Smooth muscle cell (in vitro differentiated cells): ENCODE results near the gene ASAP2. TPM values are rescaled to one million over a fixed set of nuclear protein-coding genes. Genes with fewer than 3 reads are reported as not detected.

Experiments used
- DNase-seq: peaks from one replicate; lab custom pipeline; 2025; ENCODE audit not compliant: unreplicated experiment; lab: John Stamatoyannopoulos, UW
- H2AFZ ChIP-seq: fragments of 200-600 bp; sonication (generic); 2 replicates; pipeline ENCODE4 v1.6.0; 2016; ENCODE audit warnings: antibody characterized with exemption, low read depth, mild to moderate bottlenecking
- H3F3A ChIP-seq: fragments of 200-600 bp; sonication (generic); 2 replicates; pipeline ENCODE4 v1.6.0; 2017; ENCODE audit warnings: antibody characterized with exemption, low read depth
- H3K27ac ChIP-seq: fragments of 200-600 bp; sonication (generic); 2 replicates; pipeline ENCODE4 v1.5.1; 2016; ENCODE audit warnings: low read depth, mild to moderate bottlenecking
- H3K27me3 ChIP-seq: fragments of 200-600 bp; sonication (generic); 2 replicates; pipeline ENCODE4 v1.6.1; 2016; ENCODE audit warnings: low read depth, mild to moderate bottlenecking
- H3K36me3 ChIP-seq: fragments of 200-600 bp; sonication (generic); 2 replicates; pipeline ENCODE4 v1.5.1; 2016; ENCODE audit warnings: low read depth
- H3K4me1 ChIP-seq: fragments of 200-600 bp; sonication (generic); 2 replicates; pipeline ENCODE4 v1.5.1; 2016; ENCODE audit warnings: low read depth
- H3K4me2 ChIP-seq: fragments of 200-600 bp; sonication (generic); 2 replicates; pipeline ENCODE4 v1.6.0; 2016; ENCODE audit warnings: mild to moderate bottlenecking
- H3K4me3 ChIP-seq: fragments of 200-600 bp; sonication (generic); 2 replicates; pipeline ENCODE4 v1.5.1; 2016; ENCODE audit warnings: mild to moderate bottlenecking
- H3K79me2 ChIP-seq: fragments of 200-600 bp; sonication (generic); 2 replicates; pipeline ENCODE4 v1.6.0; 2016; ENCODE audit warnings: low read depth, mild to moderate bottlenecking
- H3K9ac ChIP-seq: fragments of 200-600 bp; sonication (generic); 2 replicates; pipeline ENCODE4 v1.6.0; 2016; ENCODE audit warnings: low read depth
- H3K9me3 ChIP-seq: fragments of 200-600 bp; sonication (generic); replicated peaks from 2 replicates; pipeline ENCODE4 v1.5.1; 2016; ENCODE audit warnings: low read depth
- H4K20me1 ChIP-seq: fragments of 200-600 bp; sonication (generic); 2 replicates; pipeline ENCODE4 v1.6.0; 2016; ENCODE audit warnings: low read depth
- CTCF ChIP-seq: fragments of 200-600 bp; sonication (generic); IDR thresholded peaks from 2 replicates; pipeline ENCODE4 v1.5.1; 2017; ENCODE audit warnings: borderline replicate concordance, mild to moderate bottlenecking, antibody characterized with exemption; ENCODE audit not compliant: insufficient read depth, poor library complexity, severe bottlenecking
- WGBS: methylation state at CpG from one replicate; pipeline ENCODE4 v1.1.7; 2016; ENCODE audit warnings: low lambda C conversion rate; 5-methylcytosine and 5-hydroxymethylcytosine counted together
- polyA plus RNA-seq: library from polyadenylated mRNA; unstranded; fragments of >200 nt; fragmentation: Nextera tagmentation; extraction: Ambion mirVana; gene quantifications from 2 replicates; pipeline ENCODE4 v1.2.1, GENCODE V29; 2016
- total RNA-seq: library from RNA; depleted of rRNA; stranded (reverse); fragments of >200 nt; gene quantifications from 2 replicates; pipeline ENCODE4 v1.2.3, GENCODE V29; 2014

ASAP2 gene
- total and polyA plus RNA-seq, 2 experiments from 2014 or later: 8.8 to 23.1 TPM

- no peak for TF ChIP-seq CTCF
- H3K4me2 ChIP-seq: no peak overlapping the region
- no peaks in the 10 kb centered on the region for H3K4me1 ChIP-seq
- WGBS: 86% methylated on average over 11 of the region's 11 CpGs
- H3K79me2 ChIP-seq: no peaks in the 10 kb centered on the region
- H3K9ac ChIP-seq: no peak overlapping the region
- H3K36me3 ChIP-seq: no peaks in the 10 kb centered on the region
- no peak overlapping the region for H3K27ac ChIP-seq
- no peaks in the 10 kb centered on the region for H4K20me1 ChIP-seq
- DNase-seq: no peak
- H3F3A ChIP-seq: peaks cover 2% of the 10 kb centered on the region
- H2AFZ ChIP-seq: no peak overlapping the region
- H3K27me3 ChIP-seq: no peaks in the 10 kb centered on the region
- H3K9me3 ChIP-seq: no peaks in the 10 kb centered on the region
- H3K4me3 ChIP-seq: no peak overlapping the region
Observed at GRCh38 chr2:9162841-9163240, 43.8 kb upstream of the ASAP2 start.

GRCh38 chr2:9163306-9164111 is 43.1 kb upstream of the ASAP2 start:
- H3K79me2 ChIP-seq: no peaks in the 10 kb centered on the region
- peak overlapping the region; percentile 42 for H3K27ac ChIP-seq
- no peaks in the 10 kb centered on the region for H4K20me1 ChIP-seq
- H3K27me3 ChIP-seq: no peaks in the 10 kb centered on the region
- no peak overlapping the region for H3K4me3 ChIP-seq
- H2AFZ ChIP-seq: no peak overlapping the region
- no peaks in the 10 kb centered on the region for H3K9me3 ChIP-seq
- H3K4me1 ChIP-seq: no peaks in the 10 kb centered on the region
- no peak for DNase-seq
- H3K36me3 ChIP-seq: no peaks in the 10 kb centered on the region
- no peak overlapping the region for H3K4me2 ChIP-seq
- WGBS: 92% methylated on average over 8 of the region's 8 CpGs
- no peak for TF ChIP-seq CTCF
- peaks cover 2% of the 10 kb centered on the region for H3F3A ChIP-seq
- H3K9ac ChIP-seq: no peak overlapping the region

GRCh38 chr2:9164112-9164608 is 42.5 kb upstream of the ASAP2 start:
- H3K27ac ChIP-seq: peak overlapping the region; percentile 42
- H3K9ac ChIP-seq: no peak overlapping the region
- WGBS: 80% methylated on average over 4 of the region's 4 CpGs
- DNase-seq: no peak
- no peaks in the 10 kb centered on the region for H3K27me3 ChIP-seq
- H4K20me1 ChIP-seq: no peaks in the 10 kb centered on the region
- TF ChIP-seq CTCF: no peak
- no peaks in the 10 kb centered on the region for H3K4me1 ChIP-seq
- no peaks in the 10 kb centered on the region for H3K9me3 ChIP-seq
- no peaks in the 10 kb centered on the region for H3K79me2 ChIP-seq
- peaks cover 2% of the 10 kb centered on the region for H3F3A ChIP-seq
- no peak overlapping the region for H2AFZ ChIP-seq
- H3K36me3 ChIP-seq: no peaks in the 10 kb centered on the region
- no peak overlapping the region for H3K4me3 ChIP-seq
- H3K4me2 ChIP-seq: no peak overlapping the region
